IPS DF 4.7 (cell line): Measurements from ENCODE around the gene CFAP20DC.
"Not testable (repeated sequence)": the region's sequence is repeated elsewhere in the genome, so short reads cannot be mapped to it uniquely, and the experiment has no call there.

ENCODE experiments used
- DNase-seq: peaks from one replicate; pipeline ENCODE4 v3.0.0-alpha.2; 2013; ENCODE audit warnings: low spot score; ENCODE audit errors: extremely low read depth

Gene CFAP20DC

DNA sequence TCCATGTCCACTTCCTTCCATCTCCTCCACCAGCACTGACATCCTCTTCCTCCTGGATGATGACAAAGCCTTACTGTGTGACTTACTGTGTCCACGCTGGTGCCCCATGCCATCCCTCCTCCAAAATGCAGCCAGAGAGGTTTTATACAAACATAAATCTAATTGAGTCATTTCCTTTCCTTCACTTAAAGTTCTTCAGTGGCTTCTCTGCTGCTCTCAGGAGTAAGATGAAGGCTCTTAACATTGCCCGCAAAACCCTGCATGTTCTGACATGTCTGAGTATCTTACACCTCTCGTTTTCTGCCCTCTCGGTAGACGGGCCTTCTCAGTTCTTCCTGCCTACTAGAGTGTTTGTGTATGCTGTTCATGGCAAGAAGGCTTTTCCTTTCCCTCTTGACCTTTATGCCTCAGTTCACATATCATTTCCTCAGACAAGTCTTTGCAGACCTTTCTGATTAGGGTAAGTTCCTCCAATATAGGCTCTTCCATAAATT is 175.5 kb downstream of the CFAP20DC start:
- DNase-seq = no peak

DNA sequence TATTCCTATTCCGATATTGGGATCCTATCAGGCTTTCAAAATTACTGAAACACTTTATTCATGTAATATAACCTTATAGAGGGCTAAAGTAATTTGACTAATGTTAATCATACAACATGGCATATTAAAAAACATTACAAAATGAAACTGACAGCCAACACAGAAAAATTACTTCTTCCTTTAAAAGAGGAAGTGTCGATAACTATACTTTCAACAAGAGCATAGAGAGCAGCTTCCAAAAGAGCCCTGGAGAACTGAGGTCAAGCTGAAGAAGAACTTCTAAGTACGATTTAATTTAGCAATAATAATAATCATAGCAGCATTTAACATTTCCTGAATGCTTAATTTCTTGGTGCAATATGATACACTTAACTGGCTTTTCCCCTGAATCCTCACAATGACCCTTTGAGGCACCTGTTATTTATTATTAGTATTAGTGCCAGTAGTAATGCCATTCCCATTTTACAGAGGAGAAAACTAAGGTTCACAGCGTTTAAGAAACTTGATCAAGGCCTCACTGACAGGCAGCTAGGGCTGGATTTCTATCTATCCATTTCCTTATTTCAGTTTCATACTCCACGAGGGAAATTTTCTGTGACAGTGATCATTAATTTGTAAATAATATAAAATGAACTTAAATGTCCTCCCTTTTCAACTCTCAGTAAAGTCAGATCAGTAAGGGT is 181.6 kb downstream of the CFAP20DC start:
- no peak for DNase-seq

DNA sequence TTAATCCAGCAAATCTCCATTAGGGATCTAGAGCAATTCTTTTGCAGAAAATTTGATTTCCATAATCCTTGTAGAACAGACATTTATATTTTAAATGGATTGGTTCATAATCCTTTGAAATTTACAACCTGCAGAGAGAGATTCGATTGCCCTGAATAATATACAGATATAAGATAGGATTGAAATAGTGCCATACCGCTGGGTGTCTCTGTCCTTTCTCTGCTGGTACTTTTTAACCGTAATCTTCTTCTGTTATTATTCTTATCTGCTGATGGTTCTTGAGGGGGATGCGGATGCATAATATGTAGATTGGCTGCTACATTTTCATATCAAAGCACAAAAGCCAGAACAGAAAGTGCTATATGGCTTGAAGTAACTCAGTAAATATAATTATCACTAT is 182.2 kb downstream of the CFAP20DC start:
- no peak for DNase-seq

DNA sequence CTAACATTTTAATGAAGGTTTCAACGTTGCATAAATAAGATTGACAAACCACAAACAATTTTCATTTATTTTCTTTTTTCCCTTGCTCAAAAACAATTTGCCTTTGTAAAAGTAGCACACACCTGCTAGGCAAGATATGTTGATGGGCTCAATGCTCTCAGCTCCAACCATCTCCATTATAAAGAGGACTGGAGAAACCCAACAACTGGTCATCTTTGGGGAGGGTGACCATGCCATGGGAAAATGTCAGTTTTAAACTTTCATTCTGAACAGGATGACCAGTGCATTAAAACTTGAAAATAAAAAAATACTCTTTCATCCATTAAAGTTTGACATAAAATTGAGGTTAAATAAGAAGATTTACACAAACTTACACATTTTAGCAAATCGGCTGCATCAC is 183.7 kb downstream of the CFAP20DC start:
- no peak for DNase-seq

DNA sequence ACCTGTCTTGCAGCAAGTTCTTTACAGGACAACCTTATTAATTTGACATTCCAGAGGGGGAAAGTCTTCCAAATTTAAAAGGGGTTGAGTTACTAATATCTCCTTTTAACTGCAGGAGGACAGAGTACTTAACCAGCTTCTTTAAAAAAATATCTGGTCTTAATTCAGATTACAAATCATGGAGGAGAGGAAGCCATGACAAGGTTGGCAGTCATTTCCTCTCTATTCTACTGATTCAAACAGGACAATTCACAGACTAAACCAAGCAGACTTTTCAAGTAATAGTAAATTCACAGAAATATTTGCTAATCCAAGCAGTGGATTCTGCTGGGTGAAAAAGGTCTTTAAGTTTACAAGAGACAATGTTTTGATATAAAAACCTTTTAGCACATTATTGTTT is 185.3 kb downstream of the CFAP20DC start:
- no peak for DNase-seq

DNA sequence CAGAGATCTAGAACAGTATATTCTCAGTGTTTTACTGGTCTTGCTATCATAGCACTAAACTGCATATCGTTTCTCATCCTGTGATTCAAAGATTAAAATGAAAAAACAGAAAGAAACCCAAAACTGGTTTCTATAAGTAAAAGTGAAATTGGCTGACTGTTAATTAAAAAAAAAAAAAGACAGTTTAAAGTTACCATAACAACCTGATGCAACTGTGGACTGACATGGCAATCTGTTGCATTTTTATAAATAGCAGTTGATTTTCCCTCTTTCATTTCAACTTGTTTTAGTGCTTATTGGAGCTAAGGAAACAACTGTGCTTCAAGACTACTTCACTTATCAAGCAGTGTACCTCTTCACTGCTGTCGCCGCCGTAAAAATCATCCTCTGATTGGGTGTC is 186.6 kb downstream of the CFAP20DC start:
- no peak for DNase-seq

DNA sequence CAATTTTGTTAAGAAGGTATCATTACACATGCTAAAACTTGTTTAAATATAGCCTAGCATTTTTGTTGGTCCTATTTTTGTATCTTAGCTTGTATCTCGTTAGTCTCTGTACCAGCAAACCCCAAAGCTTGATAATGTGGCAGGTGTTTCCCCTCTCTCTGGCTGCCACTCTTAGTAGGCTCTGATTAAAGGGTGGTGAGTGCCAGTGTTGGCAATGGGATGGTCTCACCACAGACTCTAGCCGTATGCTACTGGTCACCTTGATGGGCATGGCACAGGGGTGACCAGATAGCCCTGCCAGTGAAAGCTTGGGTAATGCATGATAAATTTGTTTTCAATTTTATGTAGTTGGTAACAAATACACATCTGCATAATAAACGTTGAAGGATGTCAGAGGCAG is 188.3 kb downstream of the CFAP20DC start:
- DNase-seq = no peak

DNA sequence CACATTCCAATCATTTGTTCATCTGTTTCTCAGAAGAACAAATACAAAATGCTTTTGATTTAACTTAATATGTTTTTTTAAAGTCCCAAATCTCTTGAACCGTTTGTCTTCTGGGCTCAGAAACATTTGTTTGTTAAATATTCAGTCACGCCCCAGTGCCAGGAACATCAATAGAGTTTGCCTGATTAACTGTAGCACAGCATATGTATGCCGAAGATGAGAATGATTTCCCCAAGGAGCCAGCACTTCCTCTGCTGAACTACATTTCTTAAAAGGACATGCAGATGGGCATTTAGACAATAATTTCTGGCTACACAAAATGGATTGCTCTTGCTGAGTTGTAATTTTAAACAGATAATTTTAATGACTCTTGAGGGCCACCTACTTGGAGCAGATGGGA is 191.7 kb downstream of the CFAP20DC start:
- DNase-seq = no peak

GRCh38 chr3:58857402-58857801 is 192.4 kb downstream of the CFAP20DC start:
- DNase-seq = no peak

- no peak for DNase-seq
Measured at GRCh38 chr3:58848826-58849225, 201.0 kb downstream of the CFAP20DC start.

GRCh38 chr3:58842050-58842747 is 207.6 kb downstream of the CFAP20DC start:
- DNase-seq = not testable (repeated sequence)

DNA sequence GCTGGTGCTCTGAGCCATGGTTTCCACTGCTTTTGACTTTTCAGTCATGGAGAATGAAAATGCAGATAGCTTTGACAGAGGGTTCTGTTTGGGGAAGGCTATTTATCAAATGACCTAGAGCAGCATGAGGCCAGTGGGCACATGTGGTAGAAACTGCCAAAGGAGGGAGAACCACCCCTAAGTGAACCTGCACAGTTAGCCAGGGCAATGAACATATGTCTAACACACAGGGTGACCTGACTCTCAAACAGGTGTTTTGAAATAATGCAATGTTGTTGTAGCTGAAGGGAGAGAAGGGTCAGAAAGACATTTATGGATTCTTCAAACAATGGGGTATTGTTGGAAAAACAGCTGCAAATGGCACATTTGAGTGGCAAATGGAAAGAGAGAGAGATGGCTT is 208.9 kb downstream of the CFAP20DC start:
- DNase-seq = no peak

DNA sequence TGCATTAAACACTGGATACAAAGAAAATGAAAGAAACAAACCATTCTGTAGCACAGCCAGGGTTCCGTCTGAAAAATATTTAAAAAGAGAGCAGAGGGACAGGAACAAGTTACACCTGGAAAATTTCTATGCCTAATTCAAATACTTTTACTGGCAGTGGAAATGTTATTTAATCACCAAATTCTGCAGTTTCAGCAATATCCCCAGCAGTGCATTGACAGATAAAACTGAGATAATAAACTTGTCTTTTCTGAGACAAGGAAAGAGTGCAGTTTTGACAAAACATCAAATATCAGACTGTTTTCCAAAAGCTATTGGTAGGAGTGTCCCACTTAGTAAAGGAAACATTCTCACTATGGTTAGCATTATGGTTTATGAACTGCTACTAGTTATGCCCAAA is 209.9 kb downstream of the CFAP20DC start:
- no peak for DNase-seq

- no peak for DNase-seq
Measured at GRCh38 chr3:58839187-58839586, 210.6 kb downstream of the CFAP20DC start.

DNA sequence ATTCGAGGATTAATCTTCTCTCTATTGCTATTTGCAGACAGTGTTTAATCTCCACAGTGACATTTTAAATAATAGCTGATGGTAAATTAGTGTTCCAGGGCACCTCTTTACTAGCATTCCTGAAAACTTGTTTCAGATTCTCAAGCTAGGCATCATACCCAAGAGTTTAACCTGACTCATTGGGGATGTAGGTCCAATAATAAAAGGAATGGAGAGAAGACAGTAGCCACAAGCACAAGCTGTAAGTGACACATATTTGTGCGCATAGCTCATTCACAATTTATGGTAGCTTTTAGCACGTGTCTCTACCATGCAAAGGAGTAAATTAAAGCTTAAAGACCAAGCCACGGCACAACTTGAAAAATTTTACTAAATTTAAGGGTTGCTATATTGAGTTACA is 212.0 kb downstream of the CFAP20DC start:
- DNase-seq = no peak

DNA sequence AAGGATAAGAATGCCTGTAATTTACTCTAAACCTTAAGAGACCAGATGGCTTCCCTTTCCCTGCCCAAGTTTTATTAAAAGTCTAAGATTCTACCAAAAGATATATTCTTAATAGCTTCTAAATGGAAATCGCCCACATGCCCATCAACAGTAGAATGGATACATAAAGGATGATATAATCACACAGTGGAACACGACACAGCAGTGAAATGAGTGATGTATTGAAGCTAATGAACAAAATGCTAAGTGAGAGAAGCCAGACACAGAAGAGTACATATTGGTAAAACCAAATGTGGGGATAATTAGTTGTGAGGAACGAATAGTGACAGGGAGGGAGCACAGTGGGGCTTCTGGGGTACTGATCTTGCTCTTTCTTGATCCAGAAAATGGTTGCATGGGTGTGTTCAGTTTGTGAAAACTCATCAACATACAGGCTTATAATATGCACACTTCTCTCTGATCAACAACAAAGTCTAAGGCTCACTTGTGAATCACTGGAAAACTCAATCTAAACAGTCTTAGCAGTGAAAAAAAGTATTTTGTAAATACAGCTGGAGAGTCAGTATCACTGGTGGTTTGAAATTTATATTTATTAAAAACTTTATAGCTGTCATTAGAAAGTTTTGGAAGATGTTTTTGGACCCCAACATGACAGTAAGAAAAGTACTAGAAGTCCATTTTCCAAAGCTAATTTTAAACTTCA is 212.5 kb downstream of the CFAP20DC start:
- no peak for DNase-seq

GRCh38 chr3:58835086-58835485 is 214.7 kb downstream of the CFAP20DC start:
- DNase-seq = no peak

DNA sequence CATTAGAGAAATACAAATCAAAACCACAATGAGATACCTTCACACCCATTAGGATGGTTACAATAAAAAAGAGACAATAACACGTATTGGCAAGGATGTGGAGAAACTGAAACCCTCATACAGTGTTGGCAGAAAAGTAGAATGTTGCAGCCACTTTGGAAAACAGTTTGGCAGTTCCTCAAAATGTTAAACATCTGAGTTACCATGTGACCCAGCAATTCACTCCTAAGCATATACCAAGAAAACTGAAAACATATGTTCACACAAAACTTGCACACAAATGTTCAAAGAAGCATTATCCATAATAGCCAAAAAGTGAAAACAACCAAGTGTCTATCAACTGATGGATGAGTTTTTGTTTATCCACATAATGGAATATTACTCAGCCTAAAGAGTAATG is 216.3 kb downstream of the CFAP20DC start:
- DNase-seq = no peak

GRCh38 chr3:58829321-58830000 is 220.4 kb downstream of the CFAP20DC start:
- DNase-seq = no peak

GRCh38 chr3:58824777-58825176 is 225.0 kb downstream of the CFAP20DC start:
- no peak for DNase-seq

DNA sequence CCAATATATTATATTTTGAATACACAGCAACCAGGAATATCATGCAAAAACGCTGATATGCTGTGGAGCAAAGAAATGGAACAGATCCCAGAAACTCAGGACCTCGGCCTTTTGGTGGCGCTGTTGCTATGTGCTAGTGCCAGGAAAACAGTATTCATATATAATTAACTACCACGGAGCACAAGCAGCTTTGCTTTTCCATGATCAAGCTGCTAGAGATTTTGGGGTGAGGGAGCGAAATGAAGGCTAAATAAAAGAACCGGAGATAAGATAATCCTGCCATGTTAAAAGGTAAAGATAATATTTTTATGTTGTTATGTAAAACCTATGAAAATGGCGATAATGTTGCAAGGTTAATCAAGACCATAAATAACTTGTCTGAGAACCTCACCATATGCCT is 225.5 kb downstream of the CFAP20DC start:
- peak; percentile 14 for DNase-seq
